Neural cell (in vitro differentiated cells): ENCODE data around the gene MYRIP. TPM values are rescaled to one million over a fixed set of nuclear protein-coding genes. Genes with fewer than 3 reads are reported as not detected.

Source experiments
- H2AFZ ChIP-seq: fragments of 200-600, 300-800 bp; sonication (generic), shearing (Covaris generic); 2 replicates; pipeline ENCODE4 v1.6.0; 2014; ENCODE audit warnings: low read depth, mild to moderate bottlenecking, antibody characterized with exemption, low read length, moderate library complexity
- H3F3A ChIP-seq: fragments of 200-600 bp; shearing (Covaris generic); 2 replicates; pipeline ENCODE4 v1.6.1; 2016; ENCODE audit warnings: mild to moderate bottlenecking, moderate library complexity, mixed read lengths, antibody characterized with exemption, low read length; ENCODE audit not compliant: insufficient read depth, poor library complexity, severe bottlenecking
- H3K27ac ChIP-seq: fragments of 200-600, 300-800 bp; sonication (generic), shearing (Covaris generic); 2 replicates; pipeline ENCODE4 v1.5.1; 2014; ENCODE audit warnings: mild to moderate bottlenecking, low read length, moderate library complexity
- H3K27me3 ChIP-seq: fragments of 300-800, 200-600 bp; sonication (generic), shearing (Covaris generic); 2 replicates; pipeline ENCODE4 v1.6.0; 2014; ENCODE audit warnings: mild to moderate bottlenecking, low read depth, low read length, moderate library complexity; ENCODE audit not compliant: insufficient read depth
- H3K36me3 ChIP-seq: fragments of 300-800, 200-600 bp; sonication (generic), shearing (Covaris generic); 2 replicates; pipeline ENCODE4 v1.5.1; 2014; ENCODE audit warnings: mild to moderate bottlenecking, antibody characterized with exemption, low read length, moderate library complexity; ENCODE audit not compliant: insufficient read depth
- H3K4me2 ChIP-seq: fragments of 300-800, 200-600 bp; sonication (generic), shearing (Covaris generic); 2 replicates; pipeline ENCODE4 v1.6.0; 2014; ENCODE audit warnings: mild to moderate bottlenecking, low read length
- H3K4me3 ChIP-seq: fragments of 300-800, 200-600 bp; sonication (generic), shearing (Covaris generic); 2 replicates; pipeline ENCODE4 v1.5.1; 2014; ENCODE audit warnings: mild to moderate bottlenecking, low read length, moderate library complexity
- H3K79me2 ChIP-seq: fragments of 200-600 bp; shearing (Covaris generic); replicated peaks from 2 replicates; pipeline ENCODE4 v1.6.0; 2014; ENCODE audit warnings: mild to moderate bottlenecking, low read length, moderate library complexity; ENCODE audit not compliant: insufficient read depth
- H3K9ac ChIP-seq: fragments of 300-800, 200-600 bp; sonication (generic), shearing (Covaris generic); 2 replicates; pipeline ENCODE4 v1.6.1; 2016; ENCODE audit warnings: mild to moderate bottlenecking, low read length, mixed read lengths
- H3K9me2 ChIP-seq: fragments of 200-600 bp; shearing (Covaris generic); 2 replicates; pipeline ENCODE4 v1.6.1; 2016; ENCODE audit warnings: mild to moderate bottlenecking, low read length, mixed read lengths; ENCODE audit not compliant: insufficient read depth
- H3K9me3 ChIP-seq: fragments of 200-600, 300-800 bp; sonication (generic), shearing (Covaris generic); 2 replicates; pipeline ENCODE4 v1.6.1; 2016; ENCODE audit warnings: mild to moderate bottlenecking, mixed run types, low read length, moderate library complexity, mixed read lengths
- H4K20me1 ChIP-seq: fragments of 200-600 bp; shearing (Covaris generic); 2 replicates; pipeline ENCODE4 v1.6.1; 2016; ENCODE audit warnings: mild to moderate bottlenecking, mixed run types; ENCODE audit not compliant: insufficient read depth
- CTCF ChIP-seq: fragments of 450-650 bp; IDR thresholded peaks from 2 replicates; pipeline ENCODE4 v1.5.1; 2014; ENCODE audit warnings: antibody characterized with exemption, mild to moderate bottlenecking, moderate library complexity; ENCODE audit not compliant: poor library complexity, severe bottlenecking
- EP300 ChIP-seq: fragments of 450-650 bp; conservative IDR thresholded peaks from 2 replicates; pipeline ENCODE4 v1.6.1; 2014; ENCODE audit warnings: antibody characterized with exemption, mild to moderate bottlenecking, moderate library complexity; ENCODE audit not compliant: poor library complexity, severe bottlenecking
- EZH2 ChIP-seq: fragments of 200-600, 300-800 bp; shearing (Covaris generic), sonication (generic); IDR thresholded peaks from 2 replicates; pipeline ENCODE4 v1.6.1; 2014; ENCODE audit warnings: antibody characterized with exemption, low read length, borderline replicate concordance, mild to moderate bottlenecking; ENCODE audit not compliant: insufficient read depth, poor library complexity, severe bottlenecking
- MXI1 ChIP-seq: fragments of 450-650 bp; conservative IDR thresholded peaks from 2 replicates; pipeline ENCODE4 v1.6.1; 2014; ENCODE audit warnings: antibody characterized with exemption, mild to moderate bottlenecking; ENCODE audit not compliant: poor library complexity, severe bottlenecking
- POLR2AphosphoS5 ChIP-seq: IDR thresholded peaks from 2 replicates; pipeline ENCODE4 v1.6.1; 2012
- RAD21 ChIP-seq: fragments of 450-650 bp; conservative IDR thresholded peaks from 2 replicates; pipeline ENCODE4 v1.6.1; 2014; ENCODE audit warnings: antibody characterized with exemption, mild to moderate bottlenecking, moderate library complexity
- REST ChIP-seq: IDR thresholded peaks from 2 replicates; pipeline ENCODE4 v1.6.1; 2012; ENCODE audit warnings: borderline replicate concordance
- SMC3 ChIP-seq: fragments of 450-650 bp; conservative IDR thresholded peaks from 2 replicates; pipeline ENCODE4 v1.6.1; 2014; ENCODE audit warnings: antibody characterized with exemption, mild to moderate bottlenecking, moderate library complexity; ENCODE audit not compliant: poor library complexity
- TAF1 ChIP-seq: IDR thresholded peaks from 2 replicates; pipeline ENCODE4 v1.6.1; 2012; ENCODE audit warnings: low read depth
- polyA plus RNA-seq: library from polyadenylated mRNA; depleted of rRNA; stranded (reverse); fragments of >200 nt; gene quantifications from 2 replicates; pipeline ENCODE4 v1.2.3, GENCODE V29; 2014

The MYRIP gene
- polyA plus RNA-seq, 1 donor from 2014 or later: 0.76 TPM

GRCh38 chr3:39848365-39848764 lies 39.0 kb downstream of the MYRIP start:
- Histone ChIP-seq H2AFZ (no peak overlapping the region), H3K9me3 (no peaks in the 10 kb centered on the region), H3K4me2 (no peak overlapping the region), H3K9me2 (no peaks in the 10 kb centered on the region), H3K9ac (no peak overlapping the region), H3K27me3 (no peaks in the 10 kb centered on the region), H3K36me3 (no peaks in the 10 kb centered on the region), H4K20me1 (no peaks in the 10 kb centered on the region), H3K4me3 (no peak overlapping the region), H3F3A (no peaks in the 10 kb centered on the region), H3K79me2 (no peaks in the 10 kb centered on the region), H3K27ac (no peak overlapping the region)
- no peak for TF ChIP-seq EP300
- TF ChIP-seq POLR2AphosphoS5: no peak
- no peak for TF ChIP-seq EZH2
- TF ChIP-seq TAF1: no peak
- TF ChIP-seq SMC3: no peak
- no peak for TF ChIP-seq MXI1
- TF ChIP-seq RAD21: no peak
- no peak for TF ChIP-seq REST
- TF ChIP-seq CTCF: no peak

- no peaks in the 10 kb centered on the region for H4K20me1 ChIP-seq
- H3K79me2 ChIP-seq: no peaks in the 10 kb centered on the region
- no peaks in the 10 kb centered on the region for H3K9me2 ChIP-seq
- no peak overlapping the region for H3K9ac ChIP-seq
- H3K27ac ChIP-seq: no peak overlapping the region
- H2AFZ ChIP-seq: no peak overlapping the region
- TF ChIP-seq TAF1 (no peak), REST (no peak), CTCF (no peak), RAD21 (no peak)
- no peaks in the 10 kb centered on the region for H3F3A ChIP-seq
- no peaks in the 10 kb centered on the region for H3K27me3 ChIP-seq
- no peak overlapping the region for H3K4me2 ChIP-seq
- no peaks in the 10 kb centered on the region for H3K36me3 ChIP-seq
- H3K9me3 ChIP-seq: no peaks in the 10 kb centered on the region
- H3K4me3 ChIP-seq: no peak overlapping the region
Observed at GRCh38 chr3:39849992-39850715, 40.7 kb downstream of the MYRIP start.
